Large intestine (tissue), 3 donors: ENCODE data around the gene CTSA. TPM values are rescaled to one million over a fixed set of nuclear protein-coding genes. Genes with fewer than 3 reads are reported as not detected.
"Not testable (repeated sequence)": the region's sequence is repeated elsewhere in the genome, so short reads cannot be mapped to it uniquely, and the experiment has no call there.

Source experiments
- DNase-seq, 2 donors: peaks; one replicate each; pipeline versions ENCODE4 v3.0.0 to v3.0.0-alpha.2; 2013
- H3K27ac ChIP-seq: one replicate; pipeline ENCODE4 v1.5.1; 2013; ENCODE audit warnings: low read length
- H3K27me3 ChIP-seq: 2 replicates; pipeline ENCODE4 v1.6.1; 2013; ENCODE audit warnings: low read length; ENCODE audit not compliant: control insufficient read depth, insufficient read depth
- H3K36me3 ChIP-seq: 2 replicates; pipeline ENCODE4 v1.6.1; 2013; ENCODE audit warnings: low read length; ENCODE audit not compliant: control insufficient read depth, insufficient read depth
- H3K4me1 ChIP-seq: one replicate; pipeline ENCODE4 v1.6.1; 2013; ENCODE audit warnings: low read length; ENCODE audit not compliant: control insufficient read depth, insufficient read depth
- H3K4me3 ChIP-seq: one replicate; pipeline ENCODE4 v1.5.1; 2013; ENCODE audit warnings: low read length
- H3K9me3 ChIP-seq: one replicate; pipeline ENCODE4 v1.6.1; 2013; ENCODE audit warnings: mild to moderate bottlenecking, low read depth, low read length, moderate library complexity; ENCODE audit not compliant: control insufficient read depth
- WGBS: methylation state at CpG from one replicate; pipeline ENCODE4 v1.1.5; 2013; ENCODE audit warnings: low lambda C conversion rate; ENCODE audit not compliant: insufficient coverage; 5-methylcytosine and 5-hydroxymethylcytosine counted together
- polyA plus RNA-seq: library from polyadenylated mRNA; unstranded; fragments of 120-200 nt; gene quantifications from one replicate; pipeline ENCODE4 v1.2.1, GENCODE V29; 2013

The CTSA gene
- polyA plus RNA-seq, 1 donor = 851 TPM

DNA sequence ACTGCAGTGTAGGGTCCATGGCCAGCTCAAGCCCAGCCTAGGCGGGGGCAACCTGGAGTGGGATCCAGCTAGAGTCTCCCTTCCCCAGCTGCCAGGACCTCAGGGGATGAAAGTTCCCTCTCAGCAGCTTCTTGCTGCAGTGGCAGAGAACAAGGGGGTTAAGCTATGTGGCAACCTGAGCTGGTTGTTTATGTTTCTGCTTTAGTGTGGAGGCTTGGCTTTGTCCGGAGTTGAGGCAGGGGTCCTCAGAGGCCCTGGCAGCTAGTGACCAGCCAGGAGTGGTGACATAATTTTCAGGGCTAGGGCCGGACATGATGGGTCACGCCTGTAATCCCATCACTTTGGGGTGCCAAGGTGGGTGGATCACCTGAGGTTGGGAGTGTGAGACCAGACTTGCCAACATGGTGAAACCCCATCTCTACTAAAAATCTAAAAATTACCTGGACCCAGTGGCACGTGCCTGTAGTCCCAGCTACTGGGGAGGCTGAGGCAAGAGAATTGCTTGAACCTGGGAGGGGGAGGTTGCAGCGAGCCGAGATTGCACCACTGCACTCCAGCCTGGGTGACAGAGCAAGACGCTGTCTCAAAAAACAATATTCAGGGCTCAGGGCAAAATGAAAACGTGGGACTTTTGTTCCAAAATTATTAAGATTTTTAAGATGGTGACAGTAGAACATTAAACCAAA, 34.8 kb downstream of the CTSA start:
- Histone ChIP-seq H3K4me3 (no peak overlapping the region), H3K27ac (no peak overlapping the region), H3K4me1 (no peaks in the 10 kb centered on the region), H3K36me3 (no peaks in the 10 kb centered on the region), H3K9me3 (no peaks in the 10 kb centered on the region), H3K27me3 (no peaks in the 10 kb centered on the region)
- no peak for DNase-seq
- no CpG with 5 or more reads among the region's 9 CpGs for WGBS

DNA sequence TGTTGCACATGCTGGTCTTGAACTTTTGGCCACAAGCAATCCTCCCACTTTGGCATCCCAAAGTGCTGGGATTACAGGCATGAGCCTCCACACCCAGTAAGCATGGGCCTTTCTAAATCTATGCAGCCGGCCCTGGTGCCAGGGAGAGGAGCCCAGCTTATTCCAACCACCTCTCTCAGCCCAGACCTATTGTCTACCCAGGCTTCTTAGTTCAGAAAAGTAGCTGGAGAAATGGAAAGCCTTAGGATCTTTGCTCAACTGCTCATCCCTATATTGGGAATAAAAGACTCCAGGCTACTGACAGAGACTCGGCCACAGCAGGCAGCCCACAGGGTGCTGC, 35.6 kb downstream of the CTSA start:
- H3K27ac ChIP-seq = no peak overlapping the region
- no CpG with 5 or more reads among the region's 2 CpGs for WGBS

DNA sequence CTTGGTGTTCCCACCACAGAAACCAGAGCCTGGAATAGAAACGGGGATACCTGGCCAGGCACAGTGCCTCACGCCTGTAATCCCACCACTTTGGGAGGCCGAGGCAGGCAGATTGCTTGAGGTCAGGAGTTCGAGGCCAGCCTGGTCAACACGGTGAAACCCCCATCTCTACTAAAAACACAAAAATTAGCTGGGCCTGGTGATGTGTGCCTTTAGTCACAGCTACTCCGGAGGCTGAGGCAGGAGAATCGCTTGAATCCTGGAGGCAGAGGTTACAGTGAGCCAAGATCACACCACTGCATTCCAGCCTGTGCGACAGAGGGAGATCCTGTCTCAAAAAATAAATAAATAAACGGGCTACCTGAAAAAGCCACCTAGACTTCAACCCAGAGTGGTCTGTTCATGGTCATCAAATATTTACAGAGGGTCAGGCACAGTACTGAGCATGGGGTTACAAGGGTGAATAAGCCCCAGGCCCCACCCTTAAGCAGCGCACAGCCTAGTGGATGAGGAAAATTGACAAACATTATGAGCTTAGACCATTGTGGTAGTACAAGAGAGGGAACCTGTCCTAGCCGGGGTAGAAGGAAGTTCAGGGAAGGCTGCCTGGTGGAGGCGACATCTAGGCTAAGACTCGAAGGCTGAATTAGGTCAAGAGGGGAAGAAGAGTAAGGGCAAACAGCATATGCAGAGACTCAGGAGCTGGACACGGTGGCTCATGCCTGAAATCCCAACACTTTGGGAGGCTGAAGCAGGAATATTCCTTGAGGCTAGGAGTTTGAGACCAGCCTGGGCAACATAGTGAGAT, 36.1 kb downstream of the CTSA start:
- Histone ChIP-seq H3K4me1 (no peaks in the 10 kb centered on the region), H3K27ac (no peak overlapping the region), H3K36me3 (no peaks in the 10 kb centered on the region), H3K27me3 (no peaks in the 10 kb centered on the region), H3K4me3 (no peak overlapping the region), H3K9me3 (no peaks in the 10 kb centered on the region)
- no peak for DNase-seq
- no CpG with 5 or more reads among the region's 14 CpGs for WGBS

More for the DNA sequence above, 35.6 kb downstream of the CTSA start:
- no peaks in the 10 kb centered on the region for H3K9me3 ChIP-seq
- no peak for DNase-seq
- no peaks in the 10 kb centered on the region for H3K27me3 ChIP-seq
- no peaks in the 10 kb centered on the region for H3K36me3 ChIP-seq
- H3K4me1 ChIP-seq = no peaks in the 10 kb centered on the region
- no peak overlapping the region for H3K4me3 ChIP-seq

DNA sequence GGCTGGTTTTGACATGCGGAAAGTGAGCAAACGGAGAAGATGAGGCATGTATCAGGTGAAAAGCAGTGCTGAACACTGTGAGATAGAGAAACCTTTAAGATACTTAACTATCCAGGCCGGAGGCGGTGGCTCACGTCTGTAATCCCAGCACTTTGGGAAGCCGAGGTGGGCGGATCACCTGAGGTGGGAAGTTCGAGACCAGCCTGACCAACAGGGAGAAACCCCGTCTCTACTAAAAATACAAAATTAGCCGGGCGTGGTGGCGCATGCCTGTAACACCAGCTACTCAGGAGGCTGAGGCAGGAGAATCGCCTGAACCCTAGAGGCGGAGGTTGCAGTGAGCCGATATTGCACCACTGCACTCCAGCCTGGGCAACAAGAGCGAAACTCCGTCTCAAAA, 40.5 kb downstream of the CTSA start:
- not testable (repeated sequence) for H3K9me3 ChIP-seq, H3K4me3 ChIP-seq, H3K36me3 ChIP-seq, H3K27me3 ChIP-seq, DNase-seq, H3K27ac ChIP-seq
- no CpG with 5 or more reads among the region's 17 CpGs for WGBS
- peaks cover 11% of the 10 kb centered on the region for H3K4me1 ChIP-seq

DNA sequence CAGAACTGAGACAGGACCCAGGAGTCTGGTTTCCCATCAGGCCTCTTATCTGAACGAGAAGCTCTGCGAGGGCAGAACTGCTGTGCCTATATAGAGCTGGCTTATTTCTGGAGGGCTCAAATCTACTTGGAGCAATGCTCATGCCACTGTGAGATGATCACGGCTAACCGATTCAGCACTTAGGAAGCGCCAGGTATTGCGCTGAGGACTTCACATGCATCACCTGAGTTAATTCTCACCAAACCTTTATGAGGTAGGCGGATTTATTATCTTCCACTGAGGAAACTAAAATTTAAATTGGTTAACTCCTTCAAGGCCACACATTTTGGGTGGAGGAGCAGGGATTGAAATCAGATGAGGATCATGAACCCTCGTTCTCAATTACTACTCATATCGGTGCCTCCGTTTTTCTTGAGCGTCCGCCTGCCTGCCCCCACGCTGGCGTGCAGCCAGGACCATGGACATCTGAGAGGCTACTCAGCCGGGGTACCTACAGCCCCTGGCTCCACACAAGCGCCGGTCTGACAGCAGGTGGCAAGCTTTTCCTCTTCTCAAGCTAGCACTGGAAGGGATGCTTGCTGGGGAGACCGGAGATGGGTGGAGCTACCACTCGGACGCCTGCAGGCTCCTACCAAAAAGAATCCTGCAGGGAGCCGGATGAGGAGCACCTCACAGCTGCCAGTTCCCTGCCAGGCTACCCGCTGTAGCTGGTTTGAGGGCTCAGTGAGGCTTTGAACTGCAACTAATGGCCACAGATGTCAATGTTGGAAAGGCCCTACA, 42.3 kb downstream of the CTSA start:
- DNase-seq = peak; percentile 66 to 73
- peak overlapping the region; percentile 100 for H3K27ac ChIP-seq
- peaks cover 11% of the 10 kb centered on the region for H3K4me1 ChIP-seq
- no peaks in the 10 kb centered on the region for H3K9me3 ChIP-seq
- H3K27me3 ChIP-seq = no peaks in the 10 kb centered on the region
- no CpG with 5 or more reads among the region's 22 CpGs for WGBS
- peaks cover 13% of the 10 kb centered on the region for H3K36me3 ChIP-seq
- H3K4me3 ChIP-seq = peak overlapping the region; percentile 100

DNA sequence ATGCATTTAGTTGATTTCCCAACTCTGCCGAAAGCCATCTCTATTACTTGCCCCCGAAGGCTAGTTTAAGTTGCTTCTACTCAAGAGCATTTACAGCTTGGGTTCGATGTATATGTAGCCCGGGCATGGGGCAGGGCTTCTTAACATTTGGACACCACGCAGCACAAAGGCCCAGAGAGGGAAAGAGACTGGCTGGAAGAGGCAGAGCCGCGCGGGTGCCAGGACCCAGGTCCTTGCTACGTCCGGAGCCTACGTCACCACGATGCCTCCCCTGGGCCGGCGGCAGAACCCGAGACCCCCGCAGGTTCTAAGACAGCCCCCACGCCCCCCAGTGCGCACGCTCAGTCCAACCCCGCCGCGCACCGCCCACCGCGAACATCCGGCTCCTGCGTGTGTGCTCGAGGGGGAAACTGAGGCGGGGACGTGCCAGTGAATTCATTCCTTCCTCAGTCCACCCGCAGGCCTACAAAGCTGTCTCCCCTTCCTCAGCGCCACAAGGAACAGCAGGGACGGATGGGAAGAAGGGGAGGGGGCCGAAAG, 43.0 kb downstream of the CTSA start:
- DNase-seq = peak in 1 of 2 donors; percentile 54
- Histone ChIP-seq H3K9me3 (no peaks in the 10 kb centered on the region), H3K27ac (peak overlapping the region; percentile 100), H3K4me1 (peaks cover 11% of the 10 kb centered on the region), H3K36me3 (peaks cover 19% of the 10 kb centered on the region), H3K27me3 (no peaks in the 10 kb centered on the region), H3K4me3 (peak overlapping the region; percentile 100)
- WGBS = no CpG with 5 or more reads among the region's 34 CpGs

DNA sequence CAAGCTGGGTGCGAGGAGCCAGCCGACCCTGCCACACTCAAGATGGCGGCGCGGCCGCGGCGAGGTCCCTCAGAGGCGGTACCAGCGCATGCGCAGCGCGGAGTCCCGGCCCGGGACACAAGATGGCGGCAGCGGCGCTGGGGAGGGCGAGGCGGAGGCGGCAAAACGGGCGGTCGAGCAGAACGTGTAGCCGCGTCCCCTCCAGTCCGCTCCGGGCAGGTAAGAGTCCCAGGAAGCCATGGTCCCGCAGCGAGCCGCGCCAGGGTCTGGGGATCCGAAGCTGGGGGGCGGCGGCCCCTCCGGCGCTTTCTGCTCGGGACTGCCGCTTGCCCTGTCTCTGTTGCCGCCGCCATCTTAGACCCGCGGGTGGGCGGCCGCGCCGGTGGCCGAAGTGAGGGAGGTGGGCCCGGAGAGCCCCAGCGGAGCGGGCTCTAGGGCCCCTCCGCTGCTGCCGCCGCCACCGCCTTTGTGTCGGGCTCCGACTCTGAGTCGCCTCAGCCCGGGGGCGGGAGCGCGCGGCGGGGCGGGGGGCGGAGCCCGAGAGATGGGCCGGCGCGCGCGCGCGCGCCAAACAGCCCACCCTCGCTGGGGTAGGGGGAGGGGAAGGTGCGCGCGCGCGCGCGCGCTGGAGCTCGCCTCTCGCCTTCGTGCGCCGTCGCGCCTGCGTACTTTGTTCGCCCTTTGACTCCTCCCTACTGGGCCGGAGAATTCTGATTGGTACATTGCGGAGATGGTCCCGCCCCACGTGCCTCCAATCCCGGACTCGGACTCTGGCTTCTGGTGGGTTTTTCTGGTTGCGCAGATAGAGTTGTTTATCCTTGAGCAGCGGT, 43.7 kb downstream of the CTSA start, which contains the start of gene PCIF1:
Gene PCIF1 (plus strand): TSS at position 98 of the 830 bp plus-strand sequence. CDS start 4,317 bp downstream, outside the sequence.
- Histone ChIP-seq H3K36me3 (peaks cover 26% of the 10 kb centered on the region), H3K27ac (peak within 1 kb of the TSS; percentile 100), H3K4me1 (peaks cover 11% of the 10 kb centered on the region), H3K4me3 (peak within 1 kb of the TSS; percentile 100), H3K27me3 (no peaks in the 10 kb centered on the region), H3K9me3 (no peaks in the 10 kb centered on the region)
- peak; percentile 98 for DNase-seq
- no CpG with 5 or more reads among the region's 102 CpGs for WGBS

DNA sequence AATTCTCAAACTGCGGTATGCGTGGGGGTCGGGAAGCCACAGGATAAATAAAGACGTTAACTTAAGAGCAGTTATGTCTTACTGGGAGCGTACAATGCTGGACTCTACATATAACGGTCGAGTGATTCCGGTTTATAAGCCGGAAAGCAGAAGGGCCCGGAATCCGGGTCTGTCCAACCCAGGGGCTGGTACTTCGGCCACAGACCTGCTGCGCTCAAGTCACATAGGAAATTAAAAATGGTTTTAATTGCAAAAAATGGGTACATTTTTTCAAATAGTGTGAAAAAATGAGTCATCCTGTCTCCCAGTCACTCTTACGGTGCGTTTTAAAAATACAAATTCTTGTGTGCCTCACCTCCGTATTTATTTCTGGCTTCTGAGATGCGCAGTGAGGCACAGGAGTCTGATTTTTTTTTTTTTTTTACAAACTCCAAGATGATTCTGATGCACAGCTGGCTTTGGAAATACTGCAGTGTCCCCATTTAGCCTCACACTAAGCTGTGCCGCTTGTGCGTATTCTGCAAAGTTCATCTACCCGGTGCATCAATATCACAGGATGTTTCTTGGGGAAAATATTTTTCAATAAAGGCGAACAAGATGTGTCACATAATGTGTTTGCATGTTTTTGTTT, 44.4 kb downstream of the CTSA start:
- Histone ChIP-seq H3K9me3 (no peaks in the 10 kb centered on the region), H3K27ac (peak overlapping the region; percentile 84), H3K4me3 (peak overlapping the region; percentile 87), H3K27me3 (no peaks in the 10 kb centered on the region), H3K4me1 (peaks cover 11% of the 10 kb centered on the region), H3K36me3 (peaks cover 34% of the 10 kb centered on the region)
- 0% methylated on average over 2 of the region's 21 CpGs for WGBS
- DNase-seq = no peak

DNA sequence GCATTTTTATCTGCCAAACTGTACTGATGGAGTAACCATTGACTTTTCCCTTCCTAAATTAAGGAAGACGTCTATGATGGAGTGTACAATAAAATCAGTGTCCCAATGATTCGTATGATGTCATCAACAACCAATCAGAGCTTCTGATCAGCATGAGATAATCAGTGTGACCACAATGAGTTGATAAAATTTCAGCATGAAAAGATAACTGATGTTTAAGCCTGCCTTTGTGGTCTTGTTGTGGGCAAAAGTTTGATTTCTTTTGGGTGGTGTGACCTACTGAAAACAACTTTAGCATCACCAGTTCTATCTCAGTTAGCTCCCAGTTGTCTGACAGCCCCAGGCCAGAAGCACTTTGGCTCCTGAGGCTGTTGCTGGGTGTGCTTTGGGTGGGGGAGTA, 46.6 kb downstream of the CTSA start:
- no CpG with 5 or more reads among the region's 2 CpGs for WGBS

More for the DNA sequence above, 46.6 kb downstream of the CTSA start:
- H3K36me3 ChIP-seq = peaks cover 50% of the 10 kb centered on the region
- H3K27me3 ChIP-seq = no peaks in the 10 kb centered on the region
- H3K27ac ChIP-seq = no peak overlapping the region
- no peak overlapping the region for H3K4me3 ChIP-seq
- no peak for DNase-seq
- H3K9me3 ChIP-seq = no peaks in the 10 kb centered on the region
- H3K4me1 ChIP-seq = peaks cover 7% of the 10 kb centered on the region
